PC-9 (cell line): ENCODE results near the gene VIM. TPM values are rescaled to one million over a fixed set of nuclear protein-coding genes. Genes with fewer than 3 reads are reported as not detected.
"Not testable (repeated sequence)": the region's sequence is repeated elsewhere in the genome, so short reads cannot be mapped to it uniquely, and the experiment has no call there.

ENCODE experiments used
- BruUV-seq: library from RNA; stranded (reverse); fragments of 400-500 nt; replicated peaks from 2 replicates; lab custom pipeline; 2021; lab: Mats Ljungman, UMichigan
- CTCF ChIA-PET: fragments of 300-600 bp; sonication (Branson Sonifier 250); formaldehyde crosslinking; loops from one replicate; lab custom pipeline; 2022; ENCODE audit warnings: antibody characterized with exemption; lab: Charles Lee
- POLR2A ChIA-PET: fragments of 300-600 bp; sonication (Branson Sonifier 250); formaldehyde crosslinking; loops from one replicate; lab custom pipeline; 2022; ENCODE audit warnings: antibody characterized with exemption; ENCODE audit not compliant: unreplicated experiment; lab: Charles Lee
- DNase-seq, 2 experiments: peaks; one replicate each; pipeline versions ENCODE4 v3.0.0 to v3.0.0-alpha.2; 2015 to 2022; ENCODE audit warnings: mixed read lengths in 1 of 2
- H2AFZ ChIP-seq: fragments of 200-600 bp; sonication (generic); 2 replicates; pipeline ENCODE4 v1.8.1; 2017; ENCODE audit warnings: antibody characterized with exemption
- H3F3A ChIP-seq: fragments of 200-600 bp; sonication (generic); 2 replicates; pipeline ENCODE4 v1.8.1; 2017; ENCODE audit warnings: antibody characterized with exemption, mild to moderate bottlenecking, low read depth; ENCODE audit not compliant: insufficient read depth
- H3K27ac ChIP-seq: fragments of 200-600 bp; sonication (generic); 2 replicates; pipeline ENCODE4 v1.6.1; 2016; ENCODE audit warnings: mixed run types
- H3K27me3 ChIP-seq: fragments of 200-600 bp; sonication (generic); 2 replicates; pipeline ENCODE4 v1.6.1; 2016; ENCODE audit warnings: low read depth, mixed run types; ENCODE audit not compliant: insufficient read depth
- H3K36me3 ChIP-seq: fragments of 200-600 bp; sonication (generic); 2 replicates; pipeline ENCODE4 v1.6.1; 2016; ENCODE audit warnings: low read depth, mixed run types
- H3K4me1 ChIP-seq: fragments of 200-600 bp; sonication (generic); replicated peaks from 2 replicates; pipeline ENCODE4 v1.6.1; 2016; ENCODE audit warnings: mixed run types; ENCODE audit not compliant: insufficient read depth
- H3K4me2 ChIP-seq: fragments of 200-600 bp; sonication (generic); 2 replicates; pipeline ENCODE4 v1.6.1; 2017; ENCODE audit warnings: mixed run types
- H3K4me3 ChIP-seq: fragments of 200-600 bp; sonication (generic); 2 replicates; pipeline ENCODE4 v1.6.1; 2016; ENCODE audit warnings: mixed run types
- H3K79me2 ChIP-seq: fragments of 200-600 bp; sonication (generic); 2 replicates; pipeline ENCODE4 v1.6.1; 2017; ENCODE audit warnings: low read depth, mixed run types
- H3K9me2 ChIP-seq: fragments of 200-600 bp; sonication (generic); 2 replicates; pipeline ENCODE4 v1.8.1; 2017; ENCODE audit warnings: mild to moderate bottlenecking; ENCODE audit not compliant: insufficient read depth
- H3K9me3 ChIP-seq: fragments of 200-600 bp; sonication (generic); 2 replicates; pipeline ENCODE4 v1.8.1; 2016; ENCODE audit warnings: low read depth; ENCODE audit not compliant: insufficient read depth
- H4K20me1 ChIP-seq: fragments of 200-600 bp; sonication (generic); 2 replicates; pipeline ENCODE4 v1.8.1; 2017; ENCODE audit not compliant: insufficient read depth
- EZH2 ChIP-seq: fragments of 200-600 bp; sonication (generic); IDR thresholded peaks from 2 replicates; pipeline ENCODE4 v1.8.0; 2017; ENCODE audit warnings: antibody characterized with exemption, low read depth
- intact Hi-C: fragments of 100-400 bp; cut with micrococcal nuclease; formaldehyde crosslinking; loops from one replicate; pipeline ENCODE4 v1.10.0; 2022; ENCODE audit not compliant: unreplicated experiment
- total RNA-seq: library from RNA; stranded (reverse); gene quantifications from 2 replicates; pipeline ENCODE4 v1.2.3, GENCODE V29; 2021
- TF ChIP-seq, protein P1 (sequence below): fragments of 200-600 bp; sonication (generic); conservative IDR thresholded peaks from 2 replicates; pipeline ENCODE4 v1.6.1; 2017; ENCODE audit warnings: mixed run types, antibody characterized with exemption, mild to moderate bottlenecking, moderate library complexity

The VIM gene
- total RNA-seq, 1 experiment from 2014 or later: 14.8 TPM

DNA sequence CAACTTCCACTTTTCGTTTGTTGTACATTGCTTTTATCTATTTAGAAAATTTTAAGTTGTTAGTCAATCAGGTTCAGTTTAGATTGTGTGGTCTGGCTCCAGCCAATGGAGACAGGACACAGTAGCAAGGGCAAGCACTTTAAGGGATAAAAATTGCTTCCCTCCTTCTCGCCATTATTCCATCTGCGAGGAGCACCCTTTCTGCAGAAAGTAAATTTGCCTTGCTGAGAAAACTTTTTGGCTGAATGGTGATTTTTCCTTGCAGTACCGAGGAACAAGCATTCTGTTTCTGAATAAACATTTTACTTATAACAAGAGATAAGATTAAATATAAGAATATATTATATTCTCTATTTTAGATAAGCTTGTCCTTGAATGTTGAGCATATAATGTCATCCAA lies 34.5 kb downstream of the VIM start:
- intact Hi-C loops: no loop called here
- Histone ChIP-seq H2AFZ (no peak overlapping the region), H3F3A (no peaks in the 10 kb centered on the region), H3K4me1 (no peaks in the 10 kb centered on the region), H3K9me3 (peaks cover 3% of the 10 kb centered on the region; the same call in 1 of the 2 replicates), H4K20me1 (no peaks in the 10 kb centered on the region), H3K27me3 (no peaks in the 10 kb centered on the region; the same call in 1 of the 2 replicates), H3K36me3 (no peaks in the 10 kb centered on the region), H3K9me2 (no peaks in the 10 kb centered on the region), H3K27ac (no peak overlapping the region), H3K79me2 (no peaks in the 10 kb centered on the region), H3K4me3 (no peak overlapping the region), H3K4me2 (no peak overlapping the region)
- no peak for DNase-seq
- ChIA-PET CTCF (no interaction called here), POLR2A (no interaction called here)
- no TSS peak for BruUV-seq
- TF ChIP-seq EZH2: no peak

DNA sequence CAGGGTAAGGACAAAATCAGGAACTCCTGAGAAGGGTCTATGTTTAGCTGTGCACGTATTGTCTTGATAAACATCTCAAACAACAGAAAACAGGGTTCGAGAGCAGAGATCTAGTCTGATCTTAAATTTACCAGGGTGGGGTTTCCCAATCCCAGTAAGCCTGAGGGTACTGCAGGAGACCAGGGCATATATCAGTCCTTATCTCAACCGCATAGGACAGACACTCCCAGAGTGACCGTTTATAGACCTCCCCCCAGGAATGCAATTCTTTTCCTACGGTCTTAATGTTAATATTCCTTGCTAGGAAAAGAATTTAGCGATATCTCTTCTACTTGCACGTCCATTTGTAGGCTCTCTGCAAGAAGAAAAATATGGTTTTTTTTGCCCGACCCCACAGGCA lies 35.5 kb downstream of the VIM start:
- Histone ChIP-seq H3K79me2 (no peaks in the 10 kb centered on the region), H3K27ac (no peak overlapping the region), H3K9me2 (no peaks in the 10 kb centered on the region), H3K9me3 (peaks cover 3% of the 10 kb centered on the region; the same call in 1 of the 2 replicates), H4K20me1 (no peaks in the 10 kb centered on the region), H3K36me3 (no peaks in the 10 kb centered on the region), H3F3A (no peaks in the 10 kb centered on the region), H3K27me3 (no peaks in the 10 kb centered on the region; the same call in 1 of the 2 replicates), H2AFZ (no peak overlapping the region), H3K4me1 (no peaks in the 10 kb centered on the region), H3K4me3 (no peak overlapping the region), H3K4me2 (no peak overlapping the region)
- ChIA-PET CTCF (no interaction called here), POLR2A (no interaction called here)
- TF ChIP-seq EZH2: no peak
- intact Hi-C loops: no loop called here
- DNase-seq: no peak
- no TSS peak for BruUV-seq

DNA sequence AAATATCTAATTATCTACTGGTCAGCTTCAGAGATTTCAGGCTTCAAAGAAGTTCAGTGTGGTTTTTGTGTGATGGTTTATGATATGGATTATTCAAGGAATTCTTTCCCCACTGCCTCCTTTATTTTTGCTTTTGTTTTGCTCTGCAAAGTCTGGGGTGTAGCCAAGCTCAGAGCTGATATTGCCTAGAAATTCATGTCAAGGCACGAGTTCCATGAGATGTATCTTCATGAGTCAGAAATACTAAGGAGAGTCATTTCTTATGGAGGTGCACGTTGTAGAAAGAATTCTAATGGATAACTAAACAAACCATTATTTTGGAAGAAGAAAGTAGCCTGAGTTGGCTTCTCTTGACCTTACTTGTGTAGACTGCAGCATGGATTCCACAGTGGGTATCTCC lies 37.4 kb downstream of the VIM start:
- DNase-seq: no peak
- H3K9me2 ChIP-seq: no peaks in the 10 kb centered on the region
- H3K79me2 ChIP-seq: no peaks in the 10 kb centered on the region
- H3K4me2 ChIP-seq: no peak overlapping the region
- no peaks in the 10 kb centered on the region; the same call in 1 of the 2 replicates for H3K27me3 ChIP-seq
- H3F3A ChIP-seq: no peaks in the 10 kb centered on the region
- H2AFZ ChIP-seq: no peak overlapping the region
- BruUV-seq: no TSS peak
- H3K4me1 ChIP-seq: no peaks in the 10 kb centered on the region
- peaks cover 3% of the 10 kb centered on the region; the same call in 1 of the 2 replicates for H3K9me3 ChIP-seq
- TF ChIP-seq, protein P1, sequence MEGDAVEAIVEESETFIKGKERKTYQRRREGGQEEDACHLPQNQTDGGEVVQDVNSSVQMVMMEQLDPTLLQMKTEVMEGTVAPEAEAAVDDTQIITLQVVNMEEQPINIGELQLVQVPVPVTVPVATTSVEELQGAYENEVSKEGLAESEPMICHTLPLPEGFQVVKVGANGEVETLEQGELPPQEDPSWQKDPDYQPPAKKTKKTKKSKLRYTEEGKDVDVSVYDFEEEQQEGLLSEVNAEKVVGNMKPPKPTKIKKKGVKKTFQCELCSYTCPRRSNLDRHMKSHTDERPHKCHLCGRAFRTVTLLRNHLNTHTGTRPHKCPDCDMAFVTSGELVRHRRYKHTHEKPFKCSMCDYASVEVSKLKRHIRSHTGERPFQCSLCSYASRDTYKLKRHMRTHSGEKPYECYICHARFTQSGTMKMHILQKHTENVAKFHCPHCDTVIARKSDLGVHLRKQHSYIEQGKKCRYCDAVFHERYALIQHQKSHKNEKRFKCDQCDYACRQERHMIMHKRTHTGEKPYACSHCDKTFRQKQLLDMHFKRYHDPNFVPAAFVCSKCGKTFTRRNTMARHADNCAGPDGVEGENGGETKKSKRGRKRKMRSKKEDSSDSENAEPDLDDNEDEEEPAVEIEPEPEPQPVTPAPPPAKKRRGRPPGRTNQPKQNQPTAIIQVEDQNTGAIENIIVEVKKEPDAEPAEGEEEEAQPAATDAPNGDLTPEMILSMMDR: no peak
- no peak for TF ChIP-seq EZH2
- H3K36me3 ChIP-seq: no peaks in the 10 kb centered on the region
- ChIA-PET CTCF (no interaction called here), POLR2A (no interaction called here)
- no peaks in the 10 kb centered on the region for H4K20me1 ChIP-seq
- H3K4me3 ChIP-seq: no peak overlapping the region
- H3K27ac ChIP-seq: no peak overlapping the region
- intact Hi-C loops: no loop called here

DNA sequence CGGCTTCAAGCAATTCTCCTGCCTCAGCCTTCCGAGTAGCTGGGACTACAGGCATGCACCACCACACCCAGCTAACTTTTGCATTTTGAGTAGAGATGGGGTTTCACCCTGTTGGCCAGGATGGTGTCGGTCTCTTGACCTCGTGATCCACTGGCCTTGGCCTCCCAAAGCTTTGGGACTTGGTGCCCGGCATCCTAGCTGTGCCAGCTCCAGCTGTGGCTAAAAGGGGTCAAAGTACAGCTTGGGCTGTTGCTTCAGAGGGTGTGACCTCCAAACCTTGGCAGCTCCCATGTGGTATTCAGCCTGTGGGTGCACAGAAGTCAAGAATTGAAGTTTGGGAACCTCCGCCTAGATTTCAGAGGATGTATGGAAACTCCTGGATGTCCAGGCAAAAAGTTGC lies 38.5 kb downstream of the VIM start:
- H3K36me3 ChIP-seq, DNase-seq, H3K4me1 ChIP-seq, intact Hi-C loops, H3K9me2 ChIP-seq, H4K20me1 ChIP-seq, BruUV-seq, H2AFZ ChIP-seq, H3K79me2 ChIP-seq, H3K4me3 ChIP-seq, POLR2A ChIA-PET, H3K9me3 ChIP-seq, CTCF ChIA-PET, H3K27ac ChIP-seq, H3K27me3 ChIP-seq, H3F3A ChIP-seq, H3K4me2 ChIP-seq: not testable (repeated sequence)
